GM19035 (cell line): ENCODE measurements around the gene CA4.
"Not testable (repeated sequence)": the region's sequence is repeated elsewhere in the genome, so short reads cannot be mapped to it uniquely, and the experiment has no call there.

Experiments
- ATAC-seq: cut with Tn5 transposase; IDR thresholded peaks from one replicate; pipeline ENCODE4 v1.9.1; 2021; ENCODE audit not compliant: unreplicated experiment

Gene CA4

DNA sequence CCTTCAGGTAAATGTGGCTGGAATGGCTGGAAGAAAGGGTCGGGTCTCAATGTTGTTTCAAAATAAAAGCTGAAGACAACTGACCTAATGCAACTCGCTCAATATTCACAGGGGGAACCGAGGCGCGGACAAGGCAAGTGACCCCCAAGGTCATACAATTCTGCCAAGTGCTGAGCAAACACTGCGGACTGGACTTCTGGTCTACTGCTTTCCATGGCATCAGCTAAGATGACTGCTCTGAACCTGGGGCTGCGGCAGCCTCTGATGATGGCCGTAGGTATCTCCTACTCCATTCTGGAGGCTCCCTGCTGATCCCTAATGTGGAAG lies 21.9 kb downstream of the CA4 start:
- ATAC-seq = no peak

GRCh38 chr17:60173304-60173819 lies 23.6 kb downstream of the CA4 start:
- ATAC-seq = no peak

DNA sequence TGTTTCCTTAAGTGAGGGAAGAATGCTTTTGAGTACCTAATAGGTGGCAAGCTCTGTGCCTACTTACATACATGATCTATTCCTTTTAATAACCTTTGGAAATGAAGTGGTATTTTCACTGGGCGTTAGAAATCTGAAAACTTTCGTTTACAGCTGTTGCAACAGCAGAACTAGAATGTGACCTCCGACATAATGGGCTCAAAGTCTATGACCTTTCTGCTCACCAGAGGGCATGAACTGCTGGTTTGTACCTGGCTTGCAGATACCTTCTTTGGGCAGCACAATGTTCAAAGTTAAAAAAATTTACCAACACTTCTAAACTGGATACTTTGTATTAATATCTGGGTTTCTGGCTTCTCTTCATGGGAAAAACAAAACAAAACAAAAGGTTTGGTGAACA lies 24.3 kb downstream of the CA4 start:
- ATAC-seq = no peak

GRCh38 chr17:60174767-60175166 lies 25.0 kb downstream of the CA4 start:
- not testable (repeated sequence) for ATAC-seq

DNA sequence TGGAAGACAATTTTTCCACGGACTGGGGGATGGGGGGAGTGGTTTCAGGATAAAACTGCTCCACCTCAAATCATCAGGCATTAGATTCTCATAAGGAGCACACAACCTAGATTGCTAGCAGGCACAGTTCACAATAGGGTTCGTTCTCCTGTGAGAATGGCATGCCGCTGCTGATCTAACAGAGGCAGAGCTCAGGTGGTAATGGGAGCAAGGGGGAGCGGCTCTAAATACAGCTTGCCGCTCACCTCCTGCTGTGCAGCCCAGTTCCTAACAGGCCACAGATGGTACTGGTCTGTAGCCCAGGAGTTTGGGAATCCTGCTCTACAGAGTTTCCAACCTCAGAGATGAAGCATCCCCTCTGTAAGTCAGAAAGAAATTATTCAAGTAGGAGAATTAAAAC lies 27.0 kb downstream of the CA4 start:
- ATAC-seq = not testable (repeated sequence)

DNA sequence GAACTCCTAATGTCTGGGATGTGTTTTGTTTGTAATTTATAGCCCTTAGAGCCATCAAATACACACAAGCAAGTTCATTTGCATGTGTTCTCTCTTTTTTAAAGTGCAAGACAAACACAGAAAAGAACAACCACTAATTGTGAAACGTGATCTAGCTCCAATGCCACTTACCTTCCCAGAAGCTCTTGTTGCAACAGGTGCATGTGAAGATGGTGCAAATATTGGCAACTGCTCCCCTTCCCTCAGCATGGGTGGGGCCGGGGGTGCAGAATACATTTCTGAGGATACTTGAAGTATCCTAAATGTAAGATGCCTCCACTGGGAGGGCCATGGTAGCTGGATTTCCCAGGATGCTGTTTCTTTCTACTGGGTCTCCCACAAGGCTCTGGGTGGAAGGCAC lies 28.4 kb downstream of the CA4 start:
- ATAC-seq = not testable (repeated sequence)

- not testable (repeated sequence) for ATAC-seq
Observed at GRCh38 chr17:60180380-60180779, 30.6 kb downstream of the CA4 start.

- ATAC-seq = not testable (repeated sequence)
Observed at GRCh38 chr17:60186372-60186771, 36.6 kb downstream of the CA4 start.

GRCh38 chr17:60186846-60187745 lies 37.3 kb downstream of the CA4 start:
- ATAC-seq = not testable (repeated sequence)

- ATAC-seq = no peak
Observed at GRCh38 chr17:60188759-60189158, 39.0 kb downstream of the CA4 start.

GRCh38 chr17:60190032-60190431 lies 40.3 kb downstream of the CA4 start:
- not testable (repeated sequence) for ATAC-seq

GRCh38 chr17:60193032-60193431 lies 43.3 kb downstream of the CA4 start:
- ATAC-seq = not testable (repeated sequence)

GRCh38 chr17:60193482-60193881 lies 43.7 kb downstream of the CA4 start:
- no peak for ATAC-seq

GRCh38 chr17:60194141-60194540 lies 44.4 kb downstream of the CA4 start:
- ATAC-seq = not testable (repeated sequence)

DNA sequence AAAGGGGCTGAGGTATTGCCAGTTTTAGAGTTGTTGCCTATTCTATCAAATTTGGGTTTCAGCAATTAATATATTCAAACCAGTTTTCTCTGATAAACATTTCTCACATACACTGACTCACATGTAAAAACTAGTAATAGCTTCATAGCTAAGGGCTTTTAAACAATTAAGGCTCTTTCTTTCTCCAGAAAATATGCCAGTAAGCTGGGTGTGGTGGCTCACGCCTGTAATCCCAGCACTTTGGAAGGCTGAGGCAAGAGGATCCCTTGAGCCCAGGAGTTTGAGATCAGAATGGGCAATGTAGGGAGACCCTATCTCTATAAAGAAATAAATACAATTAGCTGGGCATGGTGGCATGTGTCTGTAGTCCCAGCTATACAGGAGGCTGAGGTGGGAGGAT lies 48.9 kb downstream of the CA4 start:
- ATAC-seq = not testable (repeated sequence)

DNA sequence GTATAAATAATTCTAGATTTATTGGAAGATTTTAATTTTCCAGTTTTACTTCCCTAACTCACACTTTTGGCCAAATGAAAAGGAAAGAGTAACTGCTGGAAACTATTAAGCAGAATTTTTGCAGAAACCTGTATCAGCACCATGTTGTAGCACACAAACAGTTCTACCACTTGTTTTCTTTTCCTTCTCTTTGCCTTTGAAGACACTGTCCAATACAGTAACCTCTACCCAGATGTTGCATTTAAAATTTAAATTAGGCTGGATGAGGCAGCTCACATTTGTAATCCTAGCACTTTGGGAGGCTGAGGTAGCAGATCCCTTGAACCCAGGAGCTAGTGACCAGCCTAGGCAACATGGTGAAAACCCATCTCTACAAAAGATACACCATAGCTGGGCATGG lies 56.0 kb downstream of the CA4 start:
- ATAC-seq = not testable (repeated sequence)

DNA sequence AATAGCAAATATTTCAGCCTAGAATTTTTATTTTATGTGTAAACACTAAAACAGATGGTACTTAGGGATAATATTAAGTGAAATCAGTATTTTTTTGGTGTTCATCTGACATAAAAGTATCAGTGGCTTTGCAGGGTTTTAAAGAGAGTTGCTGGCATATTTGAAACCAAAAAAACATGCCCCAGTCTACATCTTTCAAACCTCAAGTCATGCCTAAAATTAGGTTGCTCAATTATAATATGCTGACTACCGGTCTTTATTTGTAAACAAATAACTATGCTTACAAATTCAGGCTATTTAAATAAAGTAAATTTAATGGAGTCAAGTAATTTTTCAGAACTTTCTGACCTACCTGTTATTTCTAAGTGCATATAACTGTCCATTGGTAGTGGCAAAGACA lies 58.5 kb downstream of the CA4 start:
- ATAC-seq = not testable (repeated sequence)
